Endometrial microvascular endothelial cells (primary cell): ENCODE data around the gene CSAD. TPM values are rescaled to one million over a fixed set of nuclear protein-coding genes. Genes with fewer than 3 reads are reported as not detected.

Experiments used
- in situ Hi-C: cut with HindIII; loops from 2 replicates; pipeline ENCODE4 v1.10.0; 2017; ENCODE audit warnings: low sequenced_read_pairs, low pct_unique_long_range_greater_than_20kb; ENCODE audit errors: inconsistent ontology term
- total RNA-seq: library from RNA; depleted of rRNA; stranded (reverse); fragments of >200 nt; gene quantifications from one replicate; pipeline ENCODE4 v1.2.3, GENCODE V29; 2015; ENCODE audit errors: inconsistent ontology term

Gene CSAD
- total RNA-seq = 4.6 TPM

GRCh38 chr12:53180220-53180930 is at the start of gene CSAD, which contains the start of gene ZNF740:
Gene CSAD (minus strand): TSS chr12:53180925. CDS start chr12:53173470, 7,455 bp downstream.
Gene ZNF740 (plus strand): TSS chr12:53180722. CDS start chr12:53181984, 1,262 bp downstream.
- in situ Hi-C loops = no loop called here

DNA sequence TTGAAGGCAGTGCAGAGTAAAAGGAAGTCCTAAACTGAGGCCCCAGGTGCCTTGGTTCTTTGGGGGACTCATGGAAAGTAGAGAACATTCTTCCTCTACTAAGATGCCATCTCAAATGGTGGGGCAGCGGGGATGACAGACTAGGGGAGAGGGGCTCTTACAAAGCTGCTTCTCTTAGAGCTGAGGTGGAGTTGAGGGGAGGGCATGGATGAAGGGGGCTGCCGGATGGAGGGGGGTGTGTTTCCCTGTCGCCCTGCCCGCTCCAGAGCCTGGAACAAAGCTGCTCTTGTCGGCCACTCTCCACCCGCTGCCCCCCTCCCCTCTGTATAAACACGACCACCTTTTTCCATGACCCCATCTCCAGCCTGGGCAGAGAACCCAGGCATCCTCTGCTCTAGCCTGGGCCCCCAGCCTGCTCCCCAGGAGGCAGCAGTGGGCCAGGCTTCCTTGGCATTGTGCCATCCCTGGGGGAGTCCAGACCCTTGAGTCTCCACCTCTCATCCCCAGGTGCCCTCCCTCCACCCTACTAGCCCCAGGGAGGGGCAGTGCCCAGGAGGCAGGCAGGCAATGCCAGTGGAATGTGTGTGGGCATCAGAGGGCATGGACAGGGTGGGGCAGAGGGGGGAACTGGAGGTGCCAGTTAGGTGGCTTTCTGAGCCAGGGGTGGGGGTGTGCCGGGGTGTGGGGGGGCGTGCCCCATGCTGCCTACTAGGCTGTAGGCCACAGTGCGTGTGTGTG is 49.6 kb upstream of the CSAD start:
- in situ Hi-C loops = no loop called here

DNA sequence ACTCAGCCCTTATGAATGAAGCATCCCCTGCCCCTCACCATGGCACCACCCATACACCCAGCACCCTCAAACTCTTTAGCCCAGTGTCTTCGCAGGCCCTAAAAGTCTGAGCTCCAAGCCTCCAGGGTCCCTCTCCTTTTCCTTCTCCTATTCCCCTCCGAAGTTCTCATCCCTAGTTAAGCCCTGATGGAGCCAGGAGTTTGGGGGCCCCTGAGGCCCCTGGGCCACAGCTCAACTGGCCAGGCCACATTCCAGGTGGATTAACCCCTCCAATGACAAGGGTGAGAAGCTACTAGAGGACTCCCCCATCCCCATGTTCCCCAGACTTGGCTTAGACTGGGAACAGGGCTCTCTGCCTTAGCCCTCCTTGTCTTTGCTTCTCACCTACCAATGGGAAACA is 48.7 kb upstream of the CSAD start:
- in situ Hi-C loops = no loop called here

GRCh38 chr12:53227836-53228235 is 47.1 kb upstream of the CSAD start:
- in situ Hi-C loops = no loop called here

DNA sequence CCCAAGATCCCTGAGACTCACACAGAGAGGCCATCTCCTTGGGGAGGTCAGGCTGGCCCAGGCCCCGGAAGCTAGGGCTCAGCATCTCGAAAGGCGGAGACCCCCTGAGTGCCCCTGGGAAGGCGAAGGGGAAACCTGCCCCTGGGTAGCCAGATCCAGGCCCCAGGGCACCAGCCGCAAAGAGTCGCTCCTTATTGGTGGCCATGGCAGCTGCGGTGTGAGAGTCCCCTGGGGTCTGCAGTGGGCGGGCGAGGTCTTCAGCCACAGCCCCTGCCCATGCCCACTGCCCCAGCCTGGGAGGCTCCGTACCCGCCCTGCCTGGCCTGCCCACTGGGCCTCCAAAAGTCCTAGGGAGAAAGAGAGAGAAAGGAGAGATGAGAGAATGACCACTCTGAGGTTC is 46.6 kb upstream of the CSAD start:
- in situ Hi-C loops = no loop called here

- in situ Hi-C loops = no loop called here
These were observed 46.1 kb upstream of the CSAD start for GRCh38 chr12:53226815-53227214.

DNA sequence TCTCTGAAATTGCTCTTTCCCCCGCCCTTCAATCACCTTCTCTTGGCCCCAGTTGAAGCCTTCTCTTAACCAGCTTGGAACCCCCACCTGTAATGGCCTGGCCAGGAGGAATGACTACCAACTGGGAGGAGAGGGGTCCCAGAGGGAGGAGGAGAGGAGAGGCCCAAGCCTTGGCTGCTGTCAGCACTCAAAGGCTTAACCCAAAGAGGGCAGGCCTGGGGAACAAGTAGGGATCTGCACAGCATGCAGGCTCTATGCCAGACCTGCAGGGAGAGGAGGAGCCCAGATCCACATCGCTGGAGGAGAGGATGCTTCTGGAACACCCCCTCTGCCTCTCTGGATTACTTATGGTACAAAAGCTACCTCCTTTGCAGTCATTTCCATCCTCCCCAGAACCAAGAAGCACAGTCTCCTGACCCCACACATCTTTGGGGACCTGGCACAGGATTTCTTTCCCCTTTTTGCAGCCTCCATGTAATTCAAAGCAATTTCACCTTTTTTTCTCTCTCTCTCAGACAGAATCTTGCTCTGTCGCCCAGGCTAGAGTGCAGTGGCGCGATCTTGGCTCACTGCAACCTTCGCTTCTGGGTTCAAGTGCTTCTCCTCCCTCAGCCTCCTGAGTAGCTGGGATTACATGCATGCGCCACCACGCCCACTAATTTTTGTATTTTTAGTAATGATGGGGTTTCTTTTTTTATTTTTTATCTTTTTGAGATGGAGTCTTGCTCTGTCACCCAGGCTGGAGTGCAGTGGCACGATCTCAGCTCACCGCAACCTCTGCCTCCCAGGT is 45.1 kb upstream of the CSAD start:
- in situ Hi-C loops = no loop called here

GRCh38 chr12:53224897-53225634 is 44.3 kb upstream of the CSAD start:
- in situ Hi-C loops = no loop called here

DNA sequence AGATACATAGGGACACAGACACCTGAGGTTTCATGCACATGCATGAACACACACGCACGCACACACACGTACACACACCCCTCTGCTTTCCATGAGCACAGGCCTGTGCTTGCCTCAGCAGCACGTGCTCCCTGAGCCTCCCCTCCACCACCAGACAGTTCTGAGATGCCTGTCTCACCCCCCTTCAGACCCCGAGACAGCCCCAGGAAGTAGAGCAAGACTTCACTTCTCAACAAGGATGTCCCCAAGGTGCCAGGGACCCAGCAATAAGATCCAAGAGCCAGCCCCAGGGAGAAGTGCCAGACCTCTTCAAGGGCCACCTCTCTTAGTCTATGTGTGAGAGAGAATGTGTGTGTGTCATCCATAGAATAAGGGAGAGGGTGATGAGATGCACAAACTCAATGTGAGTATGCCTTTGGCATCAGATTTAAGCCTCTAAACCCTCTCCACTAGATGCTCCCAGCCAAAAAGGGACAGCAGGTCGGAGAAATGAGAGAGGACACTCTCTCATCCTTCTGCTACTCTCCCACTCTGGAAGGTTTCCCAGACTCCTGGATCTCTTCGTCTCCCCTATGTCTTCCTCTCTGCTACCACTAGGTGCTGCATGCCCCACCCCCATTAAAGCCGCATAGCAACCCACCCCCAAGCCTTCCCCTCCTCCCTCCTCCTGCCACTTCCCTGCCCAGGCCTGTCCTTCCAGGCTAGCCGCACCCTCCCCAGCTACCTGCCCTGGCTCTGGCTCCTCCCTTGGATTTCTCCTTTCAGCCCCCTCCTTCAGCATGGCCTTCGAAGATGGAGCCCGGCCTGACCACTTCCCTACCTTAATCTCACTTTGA is 43.6 kb upstream of the CSAD start:
- in situ Hi-C loops = no loop called here

- in situ Hi-C loops = no loop called here
These were observed 42.8 kb upstream of the CSAD start for GRCh38 chr12:53223389-53224060.

DNA sequence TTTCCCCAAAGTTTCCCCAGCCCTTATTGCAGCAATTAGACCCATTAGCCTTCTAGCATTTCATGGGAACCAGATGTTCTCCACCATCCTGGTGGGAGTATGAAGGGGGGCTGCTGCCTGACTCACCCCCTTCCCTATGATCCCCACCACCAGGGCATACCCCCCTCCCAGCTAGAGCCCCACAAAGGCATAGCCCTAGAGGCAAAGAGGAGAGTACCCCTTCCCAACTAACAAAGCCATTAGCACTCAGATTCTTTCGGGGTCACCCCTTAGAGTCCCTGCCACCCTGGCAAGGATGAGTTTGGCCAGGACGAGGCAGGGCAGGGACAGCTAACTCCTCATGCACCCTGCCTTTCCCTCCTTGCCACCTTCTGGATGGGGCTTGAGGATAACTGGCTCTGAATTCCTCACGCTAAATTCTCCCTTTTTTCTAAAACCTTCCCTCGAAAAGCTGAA is 42.1 kb upstream of the CSAD start:
- in situ Hi-C loops = no loop called here

- in situ Hi-C loops = no loop called here
These were observed 41.5 kb upstream of the CSAD start for GRCh38 chr12:53222170-53222721.

DNA sequence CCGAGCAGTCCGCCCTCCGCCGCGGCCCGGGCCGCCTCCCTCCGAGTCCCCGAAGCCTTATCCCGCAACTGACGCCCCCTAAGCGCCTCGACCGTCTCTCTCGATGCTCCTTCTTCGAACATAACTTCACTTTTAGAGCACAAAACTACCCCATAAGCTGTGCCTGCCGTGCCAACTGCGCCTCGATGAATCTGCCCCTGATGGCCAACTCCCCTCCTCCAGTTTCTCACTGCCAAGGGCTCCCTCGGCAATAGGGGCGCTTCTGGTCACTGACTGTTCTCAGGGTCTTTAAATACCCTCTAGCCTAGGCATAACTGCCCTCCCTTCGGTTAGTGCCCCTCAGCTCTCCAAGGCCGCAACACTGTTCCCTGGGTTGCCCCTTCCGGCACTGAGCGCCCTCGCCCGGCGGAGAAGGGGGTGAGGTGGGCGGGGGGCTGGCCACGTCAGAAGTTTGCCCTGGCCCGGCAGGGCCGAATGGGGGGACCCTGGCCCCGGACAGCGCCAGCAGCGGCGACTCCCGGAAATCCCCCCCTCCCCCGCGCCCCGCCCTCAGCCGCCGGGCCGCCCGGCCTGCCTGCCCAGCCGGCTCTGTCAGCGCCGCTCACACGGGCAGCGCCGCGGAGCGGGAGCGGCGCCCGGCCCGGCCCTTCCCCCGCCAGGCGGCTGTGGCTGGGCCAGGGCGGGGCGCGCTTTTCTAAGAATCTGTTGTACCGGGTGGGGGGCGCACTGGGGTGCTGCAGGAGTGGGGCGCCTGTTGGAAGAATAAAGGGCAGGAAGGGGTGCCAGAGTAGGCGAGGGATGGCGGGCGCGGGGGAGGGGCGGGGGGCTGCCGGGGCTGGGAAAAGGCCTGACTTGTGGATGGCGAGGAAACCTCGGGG is 40.7 kb upstream of the CSAD start:
- in situ Hi-C loops = no loop called here

DNA sequence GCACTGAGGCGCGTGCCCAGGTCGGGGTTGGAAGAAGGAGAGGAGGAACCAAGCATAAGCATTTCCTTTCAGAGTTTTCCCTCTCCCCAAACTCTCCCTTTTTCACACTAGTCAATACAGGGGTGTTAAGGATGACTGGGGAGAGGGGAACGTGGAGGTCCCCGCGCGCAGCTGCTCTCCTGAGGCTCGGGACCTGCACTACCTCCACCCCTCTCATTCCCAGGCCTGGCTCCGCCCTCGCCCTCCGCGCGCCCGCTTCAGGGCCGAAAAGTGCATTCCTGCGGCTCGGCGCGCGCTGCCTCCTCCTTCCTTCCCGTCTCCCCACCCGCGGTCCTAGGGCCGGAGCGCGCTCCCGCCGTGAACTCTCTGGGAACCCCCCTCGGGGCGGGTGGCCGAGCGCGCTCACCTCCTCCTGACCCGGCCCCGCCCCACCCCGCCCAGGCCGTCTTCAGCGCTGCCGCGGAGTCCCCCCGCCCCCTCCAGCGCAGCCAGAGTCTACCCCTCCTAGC is 40.0 kb upstream of the CSAD start:
- in situ Hi-C loops = no loop called here

- in situ Hi-C loops = no loop called here
These were observed 39.4 kb upstream of the CSAD start for GRCh38 chr12:53219956-53220693.
